GM21367 (cell line): ENCODE data around the gene DNAJC9.
"Not testable (repeated sequence)": the region's sequence is repeated elsewhere in the genome, so short reads cannot be mapped to it uniquely, and the experiment has no call there.

ENCODE experiments used
- ATAC-seq: cut with Tn5 transposase; IDR thresholded peaks from one replicate; pipeline ENCODE4 v1.9.1; 2021; ENCODE audit not compliant: unreplicated experiment

DNAJC9 gene, protein sequence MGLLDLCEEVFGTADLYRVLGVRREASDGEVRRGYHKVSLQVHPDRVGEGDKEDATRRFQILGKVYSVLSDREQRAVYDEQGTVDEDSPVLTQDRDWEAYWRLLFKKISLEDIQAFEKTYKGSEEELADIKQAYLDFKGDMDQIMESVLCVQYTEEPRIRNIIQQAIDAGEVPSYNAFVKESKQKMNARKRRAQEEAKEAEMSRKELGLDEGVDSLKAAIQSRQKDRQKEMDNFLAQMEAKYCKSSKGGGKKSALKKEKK

GRCh38 chr10:73246646-73247508, at the start of gene DNAJC9:
DNAJC9 (minus strand) TSS chr10:73247255; CDS start chr10:73247189, 66 bp downstream.
- ATAC-seq: peak; percentile 71

DNA sequence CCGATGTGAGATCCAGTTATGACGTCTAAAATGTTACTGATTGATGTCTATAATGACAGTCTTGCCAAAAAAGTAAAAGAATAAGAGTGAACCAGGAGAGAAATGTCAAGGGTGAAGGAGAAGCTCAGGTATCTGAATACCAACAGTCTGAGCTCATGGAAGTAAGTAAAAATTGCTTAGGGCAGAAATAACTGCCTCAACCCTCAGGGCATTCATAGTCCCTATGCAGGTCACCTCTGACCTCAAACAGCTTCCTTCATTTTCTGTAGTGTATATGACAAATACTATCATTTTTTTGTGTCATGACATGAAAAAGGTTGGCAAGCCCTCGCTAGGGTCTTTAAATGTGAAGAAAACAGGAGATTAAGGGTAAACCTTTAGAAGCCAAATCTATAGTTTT, 46.4 kb upstream of the DNAJC9 start:
- no peak for ATAC-seq

- ATAC-seq: no peak
Measured at GRCh38 chr10:73289958-73290357, 42.9 kb upstream of the DNAJC9 start.

- no peak for ATAC-seq
Measured at GRCh38 chr10:73287441-73287840, 40.4 kb upstream of the DNAJC9 start.

- ATAC-seq: no peak
Measured at GRCh38 chr10:73281097-73281496, 34.0 kb upstream of the DNAJC9 start.

DNA sequence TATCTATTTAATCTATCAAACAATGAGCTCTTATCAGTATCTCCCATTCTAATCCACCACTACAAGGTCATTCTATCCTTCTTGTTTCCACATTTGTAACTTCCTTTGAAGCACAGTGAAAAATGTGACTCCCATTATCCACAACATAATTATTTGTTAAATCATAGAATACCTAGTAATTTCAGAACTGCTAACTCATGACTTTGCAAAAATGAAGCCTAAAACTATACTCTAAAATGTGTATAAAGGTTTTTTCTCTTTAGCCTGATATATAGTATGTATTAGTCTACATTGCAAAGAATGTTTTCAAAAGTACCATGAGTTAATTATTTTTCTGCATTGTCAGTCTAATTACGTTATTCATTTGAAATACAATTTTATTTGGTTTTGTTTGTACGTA, 17.4 kb upstream of the DNAJC9 start:
- no peak for ATAC-seq

GRCh38 chr10:73263693-73264347, 16.8 kb upstream of the DNAJC9 start:
- no peak for ATAC-seq

GRCh38 chr10:73262880-73263555, 16.0 kb upstream of the DNAJC9 start:
- no peak for ATAC-seq

GRCh38 chr10:73262105-73262730, 15.2 kb upstream of the DNAJC9 start:
- no peak for ATAC-seq

DNA sequence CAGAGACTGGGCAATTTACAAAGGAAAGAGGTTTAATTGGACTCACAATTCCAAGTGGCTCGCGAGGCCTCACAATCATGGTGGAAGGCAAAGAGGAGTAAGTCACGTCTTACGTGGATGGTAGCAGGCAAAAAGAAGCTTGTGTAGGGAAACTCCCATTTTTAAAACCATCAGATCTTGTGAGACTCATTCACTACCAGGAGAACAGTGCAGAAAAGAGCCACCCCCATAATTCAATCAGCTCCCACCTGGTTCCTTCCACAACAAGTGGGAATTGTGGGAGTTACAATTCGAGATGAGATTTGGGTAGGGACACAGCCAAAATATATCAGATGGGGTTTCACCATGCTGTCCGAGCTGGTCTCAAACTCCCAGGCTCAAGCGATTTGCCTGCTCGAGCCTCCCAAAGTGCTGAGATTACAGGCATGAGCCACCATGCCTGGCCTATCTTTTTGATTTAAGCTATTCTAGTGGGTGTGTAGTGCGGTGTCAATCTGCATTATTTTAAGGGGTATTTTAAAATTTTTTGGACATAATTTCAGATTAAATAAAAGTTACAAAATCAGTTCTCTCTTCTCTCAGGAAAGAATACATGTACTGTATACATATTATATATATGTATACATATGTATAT, 14.4 kb upstream of the DNAJC9 start:
- no peak for ATAC-seq

DNA sequence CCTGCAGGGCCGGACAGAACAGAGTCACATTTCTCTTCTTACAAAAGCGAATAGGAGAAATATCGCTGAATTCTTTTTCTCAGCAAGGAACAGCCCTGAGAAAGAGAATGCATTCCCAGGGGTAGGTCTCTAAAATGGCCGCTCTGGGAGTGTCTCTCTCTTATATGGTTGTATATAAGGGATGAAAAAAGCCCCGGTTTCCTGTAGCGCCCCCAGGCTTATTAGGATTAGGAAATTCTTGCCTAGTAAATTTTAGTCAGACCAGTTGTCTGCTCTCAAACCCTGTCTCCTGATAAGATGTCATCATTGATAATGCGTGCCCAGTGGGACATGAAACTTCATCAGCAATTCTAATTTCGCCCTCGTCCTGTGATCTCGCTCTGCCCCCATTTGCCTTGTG, 11.6 kb upstream of the DNAJC9 start:
- ATAC-seq: not testable (repeated sequence)

GRCh38 chr10:73253225-73253555, 6.1 kb upstream of the DNAJC9 start:
- ATAC-seq: peak; percentile 20

DNA sequence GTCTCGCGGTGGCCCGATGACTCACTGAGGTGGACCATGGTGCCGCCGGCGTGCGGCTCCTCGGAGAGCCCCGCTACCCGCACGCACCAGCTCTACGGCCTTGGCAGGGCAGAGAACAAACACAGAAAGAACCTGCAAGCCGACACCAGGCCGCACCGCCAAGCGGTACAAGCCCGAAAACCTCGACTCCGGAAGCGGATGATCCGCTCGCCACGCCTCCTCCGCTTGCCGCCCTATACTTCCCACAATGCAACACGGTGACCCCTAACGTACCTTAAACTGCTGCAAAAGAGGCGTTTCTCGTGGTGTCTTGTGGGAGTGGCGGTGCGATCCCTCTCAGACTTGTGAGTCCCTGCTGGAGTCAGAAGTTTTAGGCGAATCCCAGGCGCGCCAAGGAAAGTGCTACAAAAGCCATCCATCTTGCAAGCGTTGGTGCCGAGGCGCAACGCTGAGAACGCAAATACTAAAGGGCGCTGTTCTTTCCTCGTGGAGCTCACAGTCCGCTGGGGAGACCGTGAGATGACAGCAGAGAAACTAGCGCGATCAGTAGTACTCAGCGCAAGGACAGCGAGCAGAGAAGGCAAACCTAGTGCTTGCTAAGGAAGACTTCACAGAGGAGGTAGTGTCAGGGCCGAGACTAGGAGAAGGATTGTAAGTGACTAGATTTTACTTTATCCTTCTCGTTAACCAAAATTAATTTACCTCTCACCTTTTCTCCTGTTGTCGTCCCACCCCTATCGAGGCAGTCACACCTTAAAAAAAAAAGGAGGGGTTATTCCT, 5.6 kb upstream of the DNAJC9 start, which contains the start of gene MRPS16:
TSS of gene MRPS16 (minus strand) at position 200 of the 780 bp plus-strand sequence. CDS start at position 38, 162 bp downstream.
- peak; percentile 62 for ATAC-seq

GRCh38 chr10:73251683-73252444, 4.8 kb upstream of the DNAJC9 start:
- no peak for ATAC-seq

- ATAC-seq: no peak
Measured at GRCh38 chr10:73248259-73248724, 1.2 kb upstream of the DNAJC9 start.

DNA sequence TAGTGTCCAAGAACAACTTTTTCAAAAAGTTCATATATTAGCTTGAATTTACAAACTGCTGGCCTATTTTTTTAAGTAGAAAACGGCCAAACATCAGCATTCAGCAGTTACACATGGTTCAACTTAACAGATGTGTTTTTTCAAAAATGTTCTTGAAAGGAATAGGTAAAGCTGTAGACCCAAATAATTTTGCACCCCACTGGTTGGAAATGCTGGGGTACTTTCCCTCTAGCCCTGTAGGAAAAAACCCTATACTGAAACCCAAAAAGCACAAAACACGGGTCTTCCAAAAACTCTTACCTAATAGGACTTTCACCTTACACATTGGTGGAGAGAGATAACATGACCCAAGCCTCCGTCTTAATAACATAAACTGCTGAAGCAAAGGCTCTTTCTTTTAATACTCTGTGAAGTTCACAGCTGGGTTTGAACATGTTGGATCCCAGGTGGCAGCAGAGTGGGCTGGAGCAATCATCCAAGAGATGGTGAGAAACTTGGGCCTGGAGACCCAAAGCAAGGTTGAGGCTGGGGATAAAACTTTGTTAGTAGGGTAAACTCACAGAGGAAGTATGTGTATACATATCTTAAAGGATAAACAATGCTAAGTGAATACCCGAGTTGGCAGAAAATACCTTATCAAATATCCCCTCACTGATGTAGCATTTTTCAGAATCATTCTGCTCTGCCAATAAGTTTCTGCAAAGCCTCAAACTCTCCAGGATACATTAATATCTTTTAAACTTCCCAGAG, 629 bp upstream of the DNAJC9 start:
- no peak for ATAC-seq

DNA sequence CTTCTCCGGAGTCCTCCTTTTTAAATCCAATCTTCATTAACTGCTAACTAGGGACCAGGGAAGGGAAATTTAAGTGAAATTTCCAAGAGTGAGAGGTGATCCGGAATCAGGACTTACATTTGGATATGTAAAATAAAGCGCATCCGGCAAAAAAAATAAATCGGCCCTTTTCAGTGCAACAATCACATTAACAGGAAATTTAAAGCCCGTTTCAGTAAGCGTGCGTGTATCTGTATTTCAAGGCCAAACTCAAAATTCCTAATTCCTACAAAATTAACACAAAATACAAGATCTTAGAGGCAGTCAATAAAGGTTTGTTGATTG, 771 bp downstream of the DNAJC9 start:
- no peak for ATAC-seq

- ATAC-seq: no peak
Measured at GRCh38 chr10:73244866-73245477, 2.1 kb downstream of the DNAJC9 start.
